GOT3 (cell line): ENCODE measurements around the gene STK10.

Experiments used
- DNase-seq: peaks from one replicate; lab custom pipeline; 2025; ENCODE audit warnings: mixed read lengths; lab: John Stamatoyannopoulos, UW

STK10 gene

DNA sequence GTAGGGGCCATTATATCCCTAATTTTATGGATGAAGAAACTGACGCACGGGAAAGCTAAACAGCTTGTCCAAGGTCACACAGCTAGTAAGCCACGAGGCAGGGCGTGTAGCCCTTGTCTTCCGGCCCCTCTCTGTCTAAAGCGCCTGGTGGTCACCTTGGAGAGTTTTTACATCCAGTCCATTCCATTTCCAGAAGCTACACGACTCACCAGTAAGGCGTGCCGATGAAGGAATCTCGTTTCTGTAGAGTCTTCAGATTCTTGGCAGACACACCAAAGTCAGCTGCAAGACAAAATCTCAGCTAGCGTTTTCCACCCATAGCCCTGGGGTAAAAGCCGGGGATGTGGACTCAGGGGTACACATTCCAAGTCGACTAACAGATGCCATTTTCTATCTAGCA lies 80.5 kb downstream of the STK10 start:
- no peak for DNase-seq

DNA sequence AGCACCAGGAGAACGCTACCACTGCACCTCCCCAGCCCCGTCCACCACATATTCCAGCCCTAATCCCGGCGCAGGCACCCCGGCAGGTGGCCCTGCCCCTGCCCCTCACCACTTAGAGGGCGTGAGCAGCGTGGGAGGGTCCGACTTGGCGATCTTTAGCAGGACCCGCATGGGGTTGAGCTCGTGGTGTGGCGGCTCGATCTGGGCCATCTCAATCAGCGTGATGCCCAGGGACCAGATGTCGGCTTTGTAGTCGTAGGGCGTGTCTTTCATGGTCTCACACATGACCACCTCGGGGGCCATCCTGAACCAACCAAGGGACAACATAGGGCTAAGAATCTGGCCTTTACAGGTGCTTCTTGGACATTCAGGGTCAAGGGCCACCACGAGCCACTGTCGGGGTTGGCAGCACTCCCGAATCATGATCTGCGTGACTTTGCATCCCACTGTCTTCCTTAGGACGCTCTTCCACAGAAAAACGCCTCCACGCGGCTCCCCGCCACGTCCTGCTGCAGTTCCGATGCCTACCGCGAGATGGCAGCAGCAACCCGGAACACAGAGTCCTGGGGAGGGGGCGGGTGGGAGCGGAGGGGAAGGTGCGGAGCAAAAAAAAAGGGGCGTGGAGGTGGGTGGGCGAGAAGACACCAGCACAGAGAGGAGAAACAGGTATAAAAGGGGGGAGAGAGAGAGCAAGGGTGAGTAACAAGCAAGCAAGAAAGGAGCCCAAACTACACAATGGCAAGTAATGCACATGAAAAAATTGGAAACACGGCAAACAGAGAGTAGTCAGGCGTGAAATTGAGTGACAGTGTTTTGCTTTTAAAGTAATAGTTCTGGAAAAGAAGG lies 81.3 kb downstream of the STK10 start:
- no peak for DNase-seq

DNA sequence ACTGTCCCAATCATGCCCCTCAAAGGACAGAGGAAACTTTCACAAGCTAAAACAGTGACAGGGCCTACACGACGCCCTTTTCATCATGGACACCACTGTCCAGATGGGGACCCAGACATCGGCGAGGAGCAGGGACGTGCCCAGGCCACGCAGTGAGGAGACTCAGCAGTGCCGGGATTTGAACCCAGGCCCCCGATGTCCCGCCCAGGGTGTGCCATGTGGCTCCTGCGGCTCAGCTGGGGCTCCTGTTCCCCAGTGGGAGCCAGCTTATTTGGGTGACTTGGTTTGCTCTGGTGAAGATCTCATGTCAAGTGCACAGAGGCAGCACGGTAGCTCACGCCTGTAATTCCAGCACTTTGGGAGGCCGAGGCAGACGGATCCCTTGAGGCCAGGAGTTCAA lies 82.2 kb downstream of the STK10 start:
- no peak for DNase-seq

GRCh38 chr5:172104801-172105701 lies 83.0 kb downstream of the STK10 start:
- DNase-seq = no peak

DNA sequence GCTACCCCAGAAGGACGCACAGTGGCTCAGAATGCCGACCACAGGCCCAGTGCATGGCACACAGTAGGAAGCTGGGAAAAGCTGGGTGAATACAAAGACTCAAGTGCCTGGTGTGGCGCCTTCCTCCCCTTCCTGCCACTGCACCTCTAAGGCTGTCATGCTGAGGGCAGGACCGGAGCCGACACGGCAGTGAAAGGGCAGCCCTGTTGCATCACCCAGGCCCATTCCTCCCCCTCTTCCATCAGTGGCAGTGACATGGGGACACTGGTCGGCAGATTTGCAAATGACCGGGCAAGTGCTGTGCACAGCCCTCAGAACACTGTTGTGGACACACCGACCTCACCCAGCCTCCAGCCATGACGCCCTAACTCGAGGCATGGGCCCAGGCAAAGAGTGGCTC lies 84.0 kb downstream of the STK10 start:
- no peak for DNase-seq

GRCh38 chr5:172102913-172103626 lies 85.0 kb downstream of the STK10 start:
- DNase-seq = peak; percentile 82

GRCh38 chr5:172102218-172102870 lies 85.7 kb downstream of the STK10 start:
- no peak for DNase-seq

- no peak for DNase-seq
Measured at GRCh38 chr5:172101547-172102217, 86.3 kb downstream of the STK10 start.

DNA sequence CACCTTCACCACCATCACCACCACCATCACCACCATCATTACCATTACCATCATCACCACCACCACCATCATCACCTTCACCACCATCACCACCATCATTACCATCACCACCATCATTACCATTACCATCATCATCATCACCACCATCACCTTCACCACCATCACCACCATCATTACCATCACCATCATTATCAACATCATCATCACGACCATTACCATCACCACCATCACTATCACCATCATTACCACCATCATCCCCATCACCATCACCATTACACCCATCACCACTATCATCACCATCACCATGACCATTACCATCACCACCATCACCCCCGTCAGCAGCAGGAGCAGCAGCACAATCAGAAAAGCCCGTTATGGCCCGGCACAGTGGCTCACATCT lies 89.1 kb downstream of the STK10 start:
- DNase-seq = no peak

- no peak for DNase-seq
Measured at GRCh38 chr5:172098046-172098445, 90.0 kb downstream of the STK10 start.

GRCh38 chr5:172097356-172097755 lies 90.7 kb downstream of the STK10 start:
- no peak for DNase-seq

- DNase-seq = no peak
Measured at GRCh38 chr5:172096207-172096940, 91.7 kb downstream of the STK10 start.

GRCh38 chr5:172095368-172096206 lies 92.4 kb downstream of the STK10 start:
- no peak for DNase-seq

DNA sequence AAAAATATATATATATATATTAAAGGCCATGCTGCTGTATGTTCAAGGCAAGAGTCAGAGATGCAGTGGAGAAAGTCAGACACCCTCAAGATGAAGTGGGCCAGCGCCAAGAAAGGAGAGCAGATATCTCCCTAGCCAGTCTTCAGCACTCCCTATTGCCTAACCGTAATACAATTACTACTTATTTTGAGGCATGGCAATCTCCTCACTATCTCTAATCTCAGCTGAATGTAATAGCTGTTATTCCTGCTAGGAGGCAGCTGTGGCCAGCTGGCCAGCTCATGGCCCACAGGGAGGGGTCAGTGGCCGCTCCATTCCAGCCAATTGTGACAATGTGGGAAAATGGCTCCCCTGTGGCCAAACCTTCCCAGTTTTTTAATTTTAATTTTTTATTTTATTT lies 94.1 kb downstream of the STK10 start:
- DNase-seq = no peak

DNA sequence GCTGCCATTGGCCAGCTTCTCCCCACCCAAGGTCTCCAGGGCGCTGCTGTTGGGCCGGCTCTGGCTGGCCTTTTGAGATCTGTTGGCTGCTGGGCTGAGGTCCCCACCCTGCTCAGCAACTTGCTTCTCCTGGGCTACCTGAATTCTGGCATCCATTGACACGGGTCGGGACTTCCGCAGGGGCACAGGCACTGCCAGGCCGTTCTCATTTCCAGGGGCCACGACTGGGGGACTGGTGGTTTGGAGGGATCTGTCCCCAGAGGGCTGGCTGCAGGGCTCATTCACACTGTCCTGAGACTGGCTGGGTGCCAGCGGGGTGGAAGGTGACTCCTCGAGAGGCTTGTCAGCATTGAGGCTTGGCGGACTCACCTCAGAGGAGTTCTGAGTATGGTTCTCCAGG lies 94.5 kb downstream of the STK10 start:
- no peak for DNase-seq

GRCh38 chr5:172091956-172092732 lies 95.9 kb downstream of the STK10 start:
- DNase-seq = no peak

GRCh38 chr5:172090976-172091547 lies 97.0 kb downstream of the STK10 start:
- DNase-seq = no peak

- DNase-seq = no peak
Measured at GRCh38 chr5:172089298-172090117, 98.5 kb downstream of the STK10 start.
